ENCODE measurements around the gene MCMBP. TPM values are rescaled to one million over a fixed set of nuclear protein-coding genes. Genes with fewer than 3 reads are reported as not detected.

Gene MCMBP
- total RNA-seq, 1 experiment from 2014 or later = 71.0 TPM

GRCh38 chr10:119852277-119852676 is 20.4 kb downstream of the MCMBP start:
- peaks cover 86% of the 10 kb centered on the region for H3K36me3 Mint-ChIP-seq (ENCODE audit: insufficient read depth, unreplicated experiment)
- no peak overlapping the region for H3K27ac Mint-ChIP-seq (ENCODE audit: low read depth, unreplicated experiment)
- peaks cover 6% of the 10 kb centered on the region for H3K4me1 Mint-ChIP-seq (ENCODE audit: insufficient read depth, unreplicated experiment)
- H3K4me3 Mint-ChIP-seq (ENCODE audit: unreplicated experiment) = no peak overlapping the region
- CTCF ChIA-PET = interaction anchor here (0.7 to 1.9 kb wide), 5 partner anchors 20 to 244 kb away, joined by 3 to 9 read pairs (median 3); no protein-coding TSS in a partner anchor
- intact Hi-C loops (cut with micrococcal nuclease) = no loop called here
- H3K9me3 Mint-ChIP-seq (ENCODE audit: unreplicated experiment) = no peaks in the 10 kb centered on the region
- no peak for TF ChIP-seq CTCF (IDR thresholded peaks at IDR 0.05; ENCODE audit: unreplicated experiment)
- no peak for DNase-seq (ENCODE audit: unreplicated experiment)
- no TSS peak for BruUV-seq (replicated peaks)
- H3K27me3 Mint-ChIP-seq (ENCODE audit: insufficient read depth, unreplicated experiment) = no peaks in the 10 kb centered on the region
- POLR2A ChIA-PET = interaction anchor here (0.6 to 0.9 kb wide), 3 partner anchors 12 to 242 kb away, joined by 3 to 5 read pairs (median 4); no protein-coding TSS in a partner anchor

- TF ChIP-seq CTCF (IDR thresholded peaks at IDR 0.05; ENCODE audit: unreplicated experiment) = no peak
- intact Hi-C loops (cut with micrococcal nuclease) = loop anchor here (2.0 kb wide), 1 partner anchor 169 kb away; no protein-coding TSS in a partner anchor
- no TSS peak for BruUV-seq (replicated peaks)
- POLR2A ChIA-PET = interaction anchor here (0.8 to 1.2 kb wide), 2 partner anchors 18 to 99 kb away, joined by 3 read pairs; no protein-coding TSS in a partner anchor
- no peak overlapping the region for H3K4me3 Mint-ChIP-seq (ENCODE audit: unreplicated experiment)
- H3K27ac Mint-ChIP-seq (ENCODE audit: low read depth, unreplicated experiment) = no peak overlapping the region
- CTCF ChIA-PET = interaction anchor here (0.6 to 1.6 kb wide), 2 partner anchors 9 to 1076 kb away, joined by 3 to 6 read pairs; no protein-coding TSS in a partner anchor
- H3K9me3 Mint-ChIP-seq (ENCODE audit: unreplicated experiment) = no peaks in the 10 kb centered on the region
- no peaks in the 10 kb centered on the region for H3K27me3 Mint-ChIP-seq (ENCODE audit: insufficient read depth, unreplicated experiment)
- no peak for DNase-seq (ENCODE audit: unreplicated experiment)
- peaks cover 86% of the 10 kb centered on the region for H3K36me3 Mint-ChIP-seq (ENCODE audit: insufficient read depth, unreplicated experiment)
- H3K4me1 Mint-ChIP-seq (ENCODE audit: insufficient read depth, unreplicated experiment) = peaks cover 6% of the 10 kb centered on the region
These were observed 22.7 kb downstream of the MCMBP start for GRCh38 chr10:119849944-119850343.

GRCh38 chr10:119849031-119849789 is 23.4 kb downstream of the MCMBP start:
- no peak for DNase-seq (ENCODE audit: unreplicated experiment)
- POLR2A ChIA-PET = interaction anchor here (0.8 to 1.2 kb wide), 3 partner anchors 9 to 98 kb away, joined by 3 to 5 read pairs (median 3); no protein-coding TSS in a partner anchor
- H3K27ac Mint-ChIP-seq (ENCODE audit: low read depth, unreplicated experiment) = no peak overlapping the region
- CTCF ChIA-PET = interaction anchor here (0.6 to 1.6 kb wide), 2 partner anchors 10 to 1077 kb away, joined by 3 to 6 read pairs; no protein-coding TSS in a partner anchor
- no peaks in the 10 kb centered on the region for H3K9me3 Mint-ChIP-seq (ENCODE audit: unreplicated experiment)
- no peak overlapping the region for H3K4me3 Mint-ChIP-seq (ENCODE audit: unreplicated experiment)
- H3K27me3 Mint-ChIP-seq (ENCODE audit: insufficient read depth, unreplicated experiment) = no peaks in the 10 kb centered on the region
- no peak for TF ChIP-seq CTCF (IDR thresholded peaks at IDR 0.05; ENCODE audit: unreplicated experiment)
- peaks cover 6% of the 10 kb centered on the region for H3K4me1 Mint-ChIP-seq (ENCODE audit: insufficient read depth, unreplicated experiment)
- intact Hi-C loops (cut with micrococcal nuclease) = no loop called here
- peaks cover 91% of the 10 kb centered on the region for H3K36me3 Mint-ChIP-seq (ENCODE audit: insufficient read depth, unreplicated experiment)
- BruUV-seq (replicated peaks) = no TSS peak

GRCh38 chr10:119845656-119846055 is 27.0 kb downstream of the MCMBP start:
- ChIA-PET CTCF (interaction anchor here (1.1 kb wide), 1 partner anchor 34 kb away, joined by 3 read pairs; no protein-coding TSS in a partner anchor), POLR2A (no interaction called here)
- BruUV-seq (replicated peaks) = no TSS peak
- Mint-ChIP-seq H3K27ac (ENCODE audit: low read depth, unreplicated experiment) (no peak overlapping the region), H3K36me3 (ENCODE audit: insufficient read depth, unreplicated experiment) (peaks cover 98% of the 10 kb centered on the region), H3K27me3 (ENCODE audit: insufficient read depth, unreplicated experiment) (no peaks in the 10 kb centered on the region), H3K4me3 (ENCODE audit: unreplicated experiment) (no peak overlapping the region), H3K4me1 (ENCODE audit: insufficient read depth, unreplicated experiment) (peaks cover 6% of the 10 kb centered on the region), H3K9me3 (ENCODE audit: unreplicated experiment) (no peaks in the 10 kb centered on the region)
- intact Hi-C loops (cut with micrococcal nuclease) = no loop called here
- TF ChIP-seq CTCF (IDR thresholded peaks at IDR 0.05; ENCODE audit: unreplicated experiment) = no peak
- DNase-seq (ENCODE audit: unreplicated experiment) = no peak
